NCI-H2029 (cell line): ENCODE results near the gene LHX4.

Source experiments
- DNase-seq: peaks from one replicate; lab custom pipeline; 2025; lab: John Stamatoyannopoulos, UW

The LHX4 gene

DNA sequence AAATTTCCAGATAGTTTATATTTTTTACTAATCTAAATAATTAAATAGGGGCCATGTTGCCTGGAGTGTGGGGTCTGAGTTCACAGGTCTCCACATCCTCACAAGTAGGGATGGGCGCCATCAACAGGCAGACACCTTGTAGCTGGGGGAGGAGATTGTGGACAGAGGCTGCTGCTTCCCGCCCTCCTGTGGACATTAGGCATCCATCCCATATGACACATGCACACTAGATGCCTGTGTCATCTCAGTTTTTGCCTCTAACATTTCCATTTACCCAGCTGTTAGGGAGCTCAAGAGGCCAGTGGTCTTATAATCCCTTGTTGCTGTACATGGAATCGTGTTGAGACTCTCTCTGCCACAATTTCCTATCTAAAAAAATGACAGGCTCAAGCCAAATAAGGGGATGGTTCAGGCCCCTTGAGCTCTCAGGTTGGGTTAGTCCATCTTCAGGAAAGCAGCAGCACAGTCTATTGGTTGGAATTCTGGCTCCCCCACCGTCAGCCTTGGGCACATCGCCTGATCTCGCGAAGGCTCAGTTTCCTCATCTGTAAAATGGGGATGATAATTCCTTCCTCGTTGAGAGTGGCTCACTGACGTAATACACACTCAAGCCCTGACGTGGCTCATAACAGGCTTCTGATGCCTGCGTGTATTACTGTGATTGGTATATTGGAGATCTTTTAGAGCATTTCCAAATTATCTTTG lies 13.6 kb downstream of the LHX4 start:
- DNase-seq, result no peak

DNA sequence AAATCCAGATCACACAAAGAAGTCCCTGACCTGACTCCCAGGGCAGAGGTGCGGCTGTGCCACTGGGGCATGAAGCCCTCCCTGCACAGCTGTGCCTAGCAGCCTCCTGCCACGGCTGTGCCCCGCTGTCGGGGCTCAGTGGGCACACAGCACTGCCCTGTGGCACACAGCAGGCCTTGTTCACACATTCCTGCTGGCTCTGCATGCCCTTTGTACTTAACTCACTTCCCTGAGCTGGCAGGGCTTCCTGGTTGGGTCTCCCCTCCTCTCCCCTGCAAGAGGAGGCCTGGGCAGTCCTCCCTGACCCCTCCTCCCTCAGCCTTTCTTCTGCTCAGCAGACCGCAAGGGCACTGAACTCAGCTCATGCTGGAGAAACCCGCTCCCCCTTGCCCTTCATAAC lies 14.8 kb downstream of the LHX4 start:
- no peak for DNase-seq

DNA sequence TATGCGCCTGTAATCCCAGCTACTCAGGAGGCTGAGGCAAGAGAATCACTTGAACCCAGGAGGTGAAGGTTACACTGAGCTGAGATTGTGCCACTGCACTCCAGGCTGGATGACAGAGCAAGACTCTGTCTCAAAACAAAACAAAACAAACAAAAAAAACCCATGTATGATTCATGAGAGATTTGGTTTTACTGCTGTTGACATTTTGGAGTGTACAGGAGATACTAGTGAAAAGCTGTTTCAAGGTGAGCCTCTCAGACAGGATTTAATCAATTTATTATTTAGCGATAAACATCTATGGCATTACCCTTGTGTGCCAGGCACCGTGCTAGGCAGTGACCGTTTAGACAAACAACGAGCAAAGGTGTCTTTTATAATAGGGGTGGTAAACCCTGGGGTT lies 16.5 kb downstream of the LHX4 start:
- no peak for DNase-seq

DNA sequence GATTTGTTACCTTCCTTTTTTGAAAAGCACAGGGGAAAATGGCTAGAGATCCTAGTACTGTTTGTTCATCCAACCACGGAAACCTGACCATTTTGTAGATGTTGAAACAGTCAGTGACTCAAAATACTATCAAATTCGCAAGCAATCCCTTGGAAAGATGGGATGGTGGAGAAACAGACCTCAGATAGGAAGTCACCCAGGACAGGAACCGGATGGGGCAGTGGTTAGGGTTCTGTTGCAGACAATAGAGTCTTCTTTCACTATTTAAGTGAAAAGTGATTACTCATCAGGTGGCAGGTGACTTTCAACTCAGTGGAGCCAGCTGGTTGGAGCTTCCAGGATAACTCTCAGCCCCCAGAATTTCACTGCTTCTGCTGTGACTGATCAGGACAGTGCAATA lies 17.0 kb downstream of the LHX4 start:
- DNase-seq, result no peak

- DNase-seq, result no peak
Observed at GRCh38 chr1:180247580-180247979, 17.5 kb downstream of the LHX4 start.

- no peak for DNase-seq
Observed at GRCh38 chr1:180248176-180248575, 18.1 kb downstream of the LHX4 start.

GRCh38 chr1:180248731-180249681 lies 18.9 kb downstream of the LHX4 start:
- DNase-seq, result peak; percentile 49

GRCh38 chr1:180249725-180250498 lies 19.8 kb downstream of the LHX4 start:
- DNase-seq, result no peak

GRCh38 chr1:180250499-180250770 lies 20.4 kb downstream of the LHX4 start:
- DNase-seq, result no peak

DNA sequence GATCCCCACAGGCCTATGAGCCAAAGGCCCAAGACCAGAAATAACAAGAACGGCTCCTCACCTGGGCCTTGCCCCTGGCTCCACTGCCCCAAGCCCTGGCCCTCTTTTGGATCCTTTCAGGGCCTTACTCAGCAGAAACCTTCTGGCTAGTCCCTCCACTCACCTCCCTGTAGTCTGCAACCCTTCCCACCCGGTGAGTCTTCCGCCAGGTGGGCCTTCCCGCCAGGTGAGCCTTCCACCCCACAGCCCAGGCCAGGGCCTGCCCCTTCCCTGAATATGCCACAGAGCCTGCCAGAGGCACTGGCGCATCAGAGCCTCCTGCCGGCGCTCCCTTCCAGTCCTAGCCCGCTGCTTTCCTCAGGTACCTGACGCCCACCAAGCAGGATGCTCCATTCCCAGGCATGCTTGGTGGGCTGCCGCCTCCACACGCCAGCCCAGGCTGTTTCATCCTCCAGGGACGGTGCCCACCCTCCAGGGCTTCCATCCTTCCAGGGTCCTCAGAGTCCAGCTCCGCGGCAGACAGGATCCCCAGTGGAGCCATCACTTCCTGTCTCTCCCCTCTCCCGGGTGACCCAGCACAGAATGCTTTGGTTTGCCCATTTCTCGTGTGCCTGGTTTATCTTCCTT lies 20.9 kb downstream of the LHX4 start:
- DNase-seq, result no peak

DNA sequence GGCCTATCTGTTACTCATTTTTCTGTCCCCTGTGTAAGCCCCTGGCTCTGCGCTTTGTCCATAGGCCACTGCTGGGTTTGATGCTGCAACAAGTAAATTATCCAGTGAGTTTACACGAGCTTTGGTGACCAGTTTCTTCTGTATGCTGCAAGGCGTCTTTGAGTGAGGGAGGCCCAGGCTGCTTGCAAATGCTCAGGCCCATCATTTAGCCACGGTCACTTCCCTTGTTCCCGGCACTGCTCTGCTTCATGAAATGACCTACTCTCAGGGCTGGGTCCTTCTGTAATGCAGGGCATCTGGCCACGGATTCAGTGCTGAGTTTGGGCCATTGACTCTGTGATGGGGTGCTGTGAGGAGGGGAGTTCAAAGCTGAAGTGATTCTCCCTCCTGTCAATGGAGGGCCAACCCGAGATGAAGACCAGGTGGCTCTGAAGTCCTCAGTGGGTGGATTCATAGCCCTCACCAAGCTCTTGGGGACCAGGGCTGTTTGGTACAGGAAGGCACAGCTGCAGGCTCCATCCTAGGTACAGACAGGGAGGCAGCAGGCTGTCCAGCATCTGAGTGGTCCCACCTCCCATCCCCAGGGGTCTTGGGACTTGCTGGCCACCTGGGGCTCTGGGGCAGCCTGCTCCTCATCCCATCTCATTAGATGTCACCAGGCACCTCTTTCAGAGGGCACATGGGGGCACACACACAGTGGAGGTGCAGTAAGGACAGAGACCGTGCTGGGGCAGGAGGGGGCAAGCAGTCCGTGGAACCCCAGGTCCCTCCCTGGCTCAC lies 21.7 kb downstream of the LHX4 start:
- no peak for DNase-seq

DNA sequence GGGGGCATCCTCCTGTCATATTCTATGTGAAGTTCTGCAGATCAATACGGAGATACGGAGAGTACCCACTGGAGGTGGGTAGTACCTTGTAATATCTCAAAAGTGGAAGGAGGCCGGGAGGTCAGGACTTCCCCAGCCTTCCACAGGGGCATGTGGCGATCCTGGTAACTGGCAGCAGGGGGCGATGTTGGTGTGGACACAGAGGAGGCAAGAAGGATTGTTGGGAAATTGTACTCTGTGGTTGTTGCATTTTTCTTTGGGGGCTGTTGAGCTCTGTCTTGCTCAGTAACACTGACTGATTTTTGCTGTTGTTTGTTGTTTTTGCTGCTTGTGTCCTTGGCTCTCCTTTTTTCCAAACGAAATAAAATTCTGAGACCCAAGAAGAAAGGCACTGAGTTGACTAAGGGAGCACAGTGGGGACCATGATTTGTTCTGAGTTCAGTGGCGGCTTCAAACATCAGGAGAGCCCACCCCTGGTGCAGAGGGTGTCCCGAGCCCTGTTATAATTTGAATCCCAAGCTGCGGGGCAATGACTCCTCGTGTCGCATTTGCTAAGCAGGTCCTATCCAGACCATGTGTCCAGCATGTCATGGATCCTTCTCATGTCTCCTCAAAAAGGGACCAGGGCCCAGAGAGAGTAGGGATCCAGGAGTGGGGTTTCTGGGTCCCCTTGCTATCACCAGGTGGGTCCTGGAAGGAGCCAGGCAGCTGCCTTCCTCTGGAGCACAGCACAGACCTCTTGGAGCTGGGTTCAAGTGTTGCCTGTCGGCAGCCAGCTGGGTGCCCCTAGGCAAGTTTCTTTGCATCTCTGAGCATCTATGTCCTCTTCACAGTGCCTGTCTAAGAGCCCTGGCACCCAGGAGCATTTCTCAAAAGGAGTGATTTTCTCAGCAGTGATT lies 22.8 kb downstream of the LHX4 start:
- peak; percentile 30 for DNase-seq

- DNase-seq, result no peak
Observed at GRCh38 chr1:180253585-180254495, 23.8 kb downstream of the LHX4 start.

- no peak for DNase-seq
Observed at GRCh38 chr1:180254496-180254819, 24.4 kb downstream of the LHX4 start.

- no peak for DNase-seq
Observed at GRCh38 chr1:180254854-180255253, 24.8 kb downstream of the LHX4 start.

DNA sequence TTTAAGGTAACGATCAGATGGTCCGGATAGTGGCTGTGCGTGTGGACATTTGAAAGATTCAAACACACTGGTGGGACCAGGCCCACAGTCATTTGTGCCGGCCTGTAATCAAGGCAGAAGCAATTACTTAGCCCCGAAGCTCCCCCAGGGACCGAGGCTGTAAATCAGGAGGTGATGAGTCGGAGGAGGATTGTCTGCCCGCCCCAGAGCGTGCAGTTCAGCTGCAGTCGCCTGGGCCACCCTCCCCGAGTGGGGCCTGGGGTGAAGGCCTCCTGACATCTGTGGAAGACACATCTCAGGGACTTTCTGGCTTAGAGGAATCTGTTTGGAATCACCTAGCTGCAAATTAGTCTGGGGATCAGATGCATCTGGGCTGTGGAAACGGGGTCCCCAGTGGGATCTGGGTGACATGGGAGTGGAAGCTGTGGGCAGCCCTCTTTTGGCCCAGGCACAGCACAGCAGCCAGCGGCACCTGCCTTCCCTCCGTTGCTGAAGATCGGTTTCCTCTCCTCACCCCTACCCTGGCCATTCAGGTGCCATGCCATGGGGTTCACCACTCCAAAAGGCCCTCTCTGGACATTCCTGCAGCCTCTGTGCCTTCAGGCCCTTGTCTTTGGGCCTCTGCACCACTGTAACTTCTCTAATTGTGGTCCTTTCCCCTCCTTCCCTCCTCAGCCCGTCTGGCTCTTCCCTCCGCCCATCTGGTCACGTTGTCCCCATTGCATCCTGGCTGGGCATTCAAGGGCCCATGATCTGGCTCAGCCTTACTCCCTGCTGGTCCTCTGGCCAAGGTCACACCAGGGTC lies 25.7 kb downstream of the LHX4 start:
- DNase-seq, result no peak

GRCh38 chr1:180256341-180257027 lies 26.4 kb downstream of the LHX4 start:
- DNase-seq, result no peak

DNA sequence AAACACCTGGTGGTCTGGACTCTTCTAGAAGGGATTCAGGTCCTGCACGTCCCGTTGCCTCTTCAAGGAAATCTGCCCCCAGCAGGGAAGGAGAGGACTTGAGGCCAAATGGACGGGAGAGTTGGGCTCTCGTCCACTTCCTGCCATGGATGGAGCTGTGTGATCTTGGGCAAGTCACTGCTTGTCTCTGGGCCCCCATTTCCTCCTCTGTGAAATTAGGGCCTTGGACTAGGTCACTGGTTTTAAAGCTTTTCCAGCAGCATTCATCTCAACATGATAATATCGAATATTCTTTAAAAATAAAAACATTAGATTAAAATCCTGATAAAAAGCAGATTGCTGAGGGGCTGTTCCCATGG lies 26.9 kb downstream of the LHX4 start:
- DNase-seq, result no peak
